GM21447 (cell line): ENCODE results near the gene KIAA0232.
A peak's percentile ranks its signal among the peaks of the same experiment; 100 is the strongest.
"Not testable (repeated sequence)": the region's sequence is repeated elsewhere in the genome, so short reads cannot be mapped to it uniquely, and the experiment has no call there.

Experiments
- ATAC-seq: cut with Tn5 transposase; IDR thresholded peaks from one replicate; pipeline ENCODE4 v1.9.1; 2021; ENCODE audit not compliant: unreplicated experiment

Gene KIAA0232

DNA sequence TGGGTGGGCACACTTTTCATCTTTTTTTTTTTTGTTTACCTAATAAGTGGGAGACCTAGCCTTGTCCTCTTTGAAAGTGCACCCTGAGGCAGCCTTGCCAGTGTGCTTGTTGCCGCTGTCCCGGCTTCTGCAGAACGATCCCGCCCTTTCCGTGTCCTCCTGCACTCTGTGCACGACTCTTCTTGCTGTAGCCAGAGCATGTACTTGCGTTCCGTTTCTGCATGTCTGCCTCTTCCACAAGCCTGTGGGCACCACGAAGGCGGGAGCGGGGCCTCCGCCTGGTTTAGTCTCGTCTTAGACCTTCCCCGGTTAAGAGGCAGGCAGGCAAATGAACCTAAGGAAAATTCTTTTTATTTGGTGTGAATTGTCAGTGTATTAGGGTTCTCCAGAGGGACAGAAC is 94.5 kb downstream of the KIAA0232 start:
- no peak for ATAC-seq

DNA sequence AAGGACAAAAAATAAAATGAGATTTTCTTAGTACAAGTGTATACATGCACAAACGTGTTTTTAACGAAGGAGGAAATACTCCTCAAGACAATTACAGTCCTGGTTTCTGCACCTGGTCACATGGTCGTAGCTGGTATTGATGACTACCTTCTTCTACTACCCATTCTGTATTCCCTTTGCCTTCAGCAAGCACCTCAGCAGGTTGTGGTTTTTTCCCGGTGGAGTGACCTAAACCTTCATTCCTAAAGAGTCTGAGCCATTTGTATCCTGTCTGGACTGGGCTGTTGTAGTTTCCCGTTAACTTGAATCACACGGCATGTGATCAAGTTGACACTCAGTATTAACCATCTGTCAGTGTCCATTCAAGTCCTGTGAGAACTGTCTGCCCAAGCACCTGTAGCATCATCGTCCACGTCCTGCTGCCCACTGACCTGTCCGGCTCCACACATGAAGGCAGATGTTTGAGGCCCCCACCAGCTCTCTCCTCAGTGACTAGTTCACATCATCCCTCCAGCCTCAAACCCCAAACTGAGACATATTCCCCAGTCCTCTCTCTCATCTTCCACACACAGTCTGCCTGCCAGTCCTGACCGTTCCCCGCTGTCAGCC is 96.0 kb downstream of the KIAA0232 start:
- no peak for ATAC-seq

DNA sequence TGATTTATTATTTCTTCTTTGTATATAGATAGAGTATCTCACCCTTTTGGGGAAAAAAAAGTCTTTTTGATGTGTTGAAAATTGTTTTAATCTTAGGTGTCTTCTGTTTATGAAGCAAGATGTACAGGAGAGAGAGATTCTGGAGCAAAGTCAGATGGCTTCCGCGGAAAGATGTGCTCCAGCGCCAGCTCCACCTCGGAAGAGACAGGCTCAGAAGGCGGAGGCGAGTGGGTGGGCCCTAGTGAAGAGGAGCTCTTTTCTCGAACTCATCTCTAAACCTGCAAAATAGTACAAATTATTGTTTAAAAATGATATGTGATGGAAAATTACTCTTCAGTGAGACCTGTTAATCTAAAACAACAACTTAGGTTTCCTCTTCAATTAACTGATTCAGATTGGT is 98.2 kb downstream of the KIAA0232 start:
- no peak for ATAC-seq

DNA sequence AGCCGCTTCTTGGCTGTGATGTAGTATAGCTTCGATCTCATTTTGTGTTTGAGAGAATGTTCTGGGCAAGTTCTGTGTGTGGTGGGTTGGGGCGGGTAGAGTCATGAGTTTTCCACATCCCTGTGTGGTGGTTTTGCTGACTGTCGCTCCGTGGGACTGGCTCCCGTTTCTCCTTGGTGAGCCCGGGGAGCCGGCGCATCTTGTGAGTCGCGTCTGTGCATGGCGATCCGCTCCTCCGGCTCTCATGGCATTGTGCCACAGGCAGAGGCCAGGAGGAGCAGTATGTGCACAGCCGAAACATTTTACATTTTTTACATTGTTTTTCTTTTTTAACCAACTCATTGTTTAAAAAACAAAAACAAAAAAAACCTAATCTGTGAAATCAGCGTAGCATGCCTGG is 99.4 kb downstream of the KIAA0232 start:
- no peak for ATAC-seq

GRCh38 chr4:6884341-6884870 is 101.9 kb downstream of the KIAA0232 start:
- ATAC-seq, result no peak

- ATAC-seq, result peak; percentile 77
These were observed 103.5 kb downstream of the KIAA0232 start for GRCh38 chr4:6885953-6886557.

GRCh38 chr4:6886886-6887285 is 104.4 kb downstream of the KIAA0232 start:
- ATAC-seq, result no peak

DNA sequence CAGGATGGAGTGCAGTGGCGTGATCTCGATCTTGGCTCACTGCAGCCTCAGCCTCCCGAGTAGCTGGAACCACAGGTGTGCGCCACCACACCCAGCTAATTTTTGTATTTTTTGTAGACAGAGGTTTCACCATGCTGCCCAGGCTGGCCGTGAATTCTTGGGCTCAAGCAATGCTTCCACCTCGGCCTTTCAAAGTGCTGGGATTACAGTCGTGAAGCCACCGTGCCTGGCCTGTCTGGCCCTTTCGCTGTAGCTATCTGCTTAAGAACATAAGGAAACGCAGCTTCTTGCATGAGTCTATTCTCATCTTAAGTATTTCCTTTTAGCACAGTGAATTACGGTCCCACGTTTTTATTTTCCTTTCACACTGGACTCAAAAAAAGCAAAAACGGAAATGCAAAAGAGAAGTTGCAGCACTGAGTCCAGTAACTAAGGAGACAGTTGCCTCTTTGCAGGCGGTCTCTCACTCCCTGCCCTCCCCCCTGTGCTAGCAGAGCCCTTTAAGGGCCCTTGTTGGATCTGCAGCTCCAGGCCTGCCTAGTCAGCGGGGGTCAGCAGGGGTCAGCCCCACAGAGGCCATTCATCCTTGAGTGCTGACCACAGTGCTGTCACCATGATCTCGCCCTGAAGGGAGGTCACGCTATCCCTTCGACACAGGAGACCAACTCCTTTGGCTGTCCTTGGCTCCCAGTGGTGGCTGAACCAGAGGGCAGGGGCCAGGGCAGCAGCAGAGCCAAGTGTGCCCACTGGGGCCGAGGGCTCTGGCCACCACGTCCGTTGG is 105.3 kb downstream of the KIAA0232 start:
- no peak for ATAC-seq

DNA sequence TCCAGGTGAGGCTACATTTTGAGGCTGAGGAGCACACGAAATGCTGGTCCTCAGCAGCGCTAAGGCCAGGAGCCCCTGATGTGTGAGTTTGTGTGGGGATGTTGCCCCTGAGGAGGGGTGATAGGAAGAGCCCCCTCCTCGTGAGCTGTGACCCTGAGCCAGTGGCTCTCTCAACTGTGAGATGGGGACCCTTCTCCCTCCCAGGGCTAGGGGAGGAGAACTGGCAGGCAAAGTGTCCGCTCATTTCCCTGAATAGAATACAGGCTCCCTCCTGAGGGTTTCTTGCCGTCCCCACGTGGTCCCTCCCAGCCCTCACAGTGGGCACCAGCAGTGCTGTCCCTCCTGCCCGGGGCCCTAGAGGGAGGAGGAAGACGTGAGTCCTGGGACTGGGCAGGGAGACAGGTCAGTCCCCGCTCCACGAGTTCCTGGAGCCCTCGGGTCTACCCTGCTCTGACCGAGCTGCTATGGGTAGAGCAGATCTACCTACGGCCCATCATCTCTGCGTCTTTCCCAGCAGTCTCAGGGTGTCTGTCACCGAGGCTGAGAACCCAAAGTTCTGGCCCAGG is 106.1 kb downstream of the KIAA0232 start:
- no peak for ATAC-seq

GRCh38 chr4:6889101-6889735 is 106.7 kb downstream of the KIAA0232 start:
- ATAC-seq, result no peak

DNA sequence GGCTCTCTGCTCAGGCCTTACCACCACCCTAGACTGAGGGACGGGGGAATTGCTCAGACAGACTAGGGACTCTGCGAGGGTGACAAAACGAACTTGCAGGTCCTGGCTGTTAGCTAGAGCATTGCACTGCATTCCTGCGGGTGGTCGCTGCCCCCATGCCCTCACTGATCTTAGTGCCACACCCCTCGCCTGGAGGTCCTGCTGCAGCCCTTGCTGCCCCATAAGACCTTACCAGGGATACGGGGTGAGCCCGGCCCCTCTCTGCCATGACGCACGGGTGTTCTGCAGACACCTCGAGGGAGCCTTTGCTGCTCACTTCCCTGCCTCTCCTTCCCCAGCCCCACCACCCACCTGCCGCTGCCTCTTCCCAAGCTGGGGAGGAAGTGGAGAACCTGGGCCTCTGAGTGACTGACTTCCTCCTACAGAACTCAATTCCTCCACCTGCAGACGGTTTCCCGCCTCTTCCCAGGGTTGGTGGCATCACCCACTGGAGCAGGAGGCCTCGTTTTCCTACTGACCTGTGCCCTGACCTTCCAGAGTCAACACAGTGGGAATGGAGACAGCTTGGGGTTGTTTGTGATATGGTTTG is 107.3 kb downstream of the KIAA0232 start:
- no peak for ATAC-seq

DNA sequence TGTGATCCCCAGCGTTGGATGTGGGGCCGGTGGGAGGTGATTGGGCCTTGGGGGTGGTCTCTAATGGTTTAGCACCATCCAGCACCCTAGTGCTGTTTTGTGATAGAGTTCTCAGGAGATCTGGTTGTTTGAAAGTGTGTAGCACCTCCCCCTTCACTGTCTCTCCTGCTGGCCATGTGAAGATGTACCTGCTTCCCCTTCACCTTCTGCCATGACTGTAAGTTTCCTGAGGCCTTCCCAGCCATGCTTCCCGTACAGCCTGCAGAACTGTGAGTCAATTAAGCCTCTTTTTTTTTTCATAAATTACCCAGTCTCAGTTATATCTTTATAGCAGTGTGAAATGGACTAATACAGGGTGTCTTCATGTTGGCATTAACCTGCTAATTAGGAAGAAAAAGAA is 107.8 kb downstream of the KIAA0232 start:
- ATAC-seq, result no peak

DNA sequence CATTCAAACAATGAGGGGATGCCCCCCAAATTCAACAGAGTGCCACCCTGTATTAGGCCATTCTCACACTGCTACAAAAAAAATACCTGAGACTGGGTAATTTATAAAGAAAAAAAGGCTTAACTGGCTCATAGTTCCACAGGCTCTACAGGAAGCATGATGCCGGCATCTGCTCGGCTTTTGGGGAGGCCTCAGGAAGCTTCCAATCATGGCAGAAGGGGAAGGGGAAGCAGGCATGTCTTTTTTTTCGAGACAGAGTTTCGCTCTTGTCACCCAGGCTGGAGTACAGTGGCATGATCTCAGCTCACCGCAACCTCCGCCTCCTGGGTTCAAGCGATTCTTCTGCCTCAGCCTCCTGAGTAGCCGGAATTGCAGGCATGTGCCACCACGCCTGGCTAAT is 108.4 kb downstream of the KIAA0232 start:
- ATAC-seq, result not testable (repeated sequence)

DNA sequence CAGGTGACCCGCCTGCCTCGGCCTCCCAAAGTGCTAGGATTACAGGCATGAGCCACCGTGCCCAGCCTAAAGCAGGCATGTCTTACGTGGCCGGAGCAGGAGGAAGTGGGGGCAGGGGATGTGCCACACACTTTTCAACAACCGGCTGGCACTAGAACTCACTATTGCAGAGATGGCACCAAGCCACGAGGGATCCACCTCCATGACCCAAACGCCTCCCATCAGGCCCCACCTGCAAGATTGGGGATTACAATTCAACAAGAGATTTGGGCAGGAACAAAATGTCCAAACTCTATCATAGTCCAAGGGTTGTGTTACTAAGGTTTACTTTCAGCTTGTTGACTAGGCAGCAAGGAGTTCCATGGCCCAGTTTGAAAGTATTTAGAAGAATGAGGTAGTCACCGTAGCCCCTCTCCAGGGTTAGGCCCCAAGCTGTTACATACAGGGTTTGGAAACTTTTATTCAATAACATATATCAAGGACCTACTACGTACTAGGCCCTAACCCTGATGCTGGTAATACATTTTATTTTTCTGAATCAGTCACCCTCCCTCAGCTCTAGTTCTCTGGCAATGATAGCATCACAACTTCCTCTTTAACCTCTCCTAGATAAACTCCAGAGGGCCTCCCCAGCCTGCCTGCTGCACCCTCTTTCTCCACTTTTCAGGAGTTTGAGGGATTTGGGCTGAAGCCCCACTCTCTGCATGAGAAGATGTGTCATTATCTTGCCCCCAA is 109.1 kb downstream of the KIAA0232 start:
- peak; percentile 21 for ATAC-seq

- ATAC-seq, result peak; percentile 83
These were observed 109.8 kb downstream of the KIAA0232 start for GRCh38 chr4:6892190-6892908.

DNA sequence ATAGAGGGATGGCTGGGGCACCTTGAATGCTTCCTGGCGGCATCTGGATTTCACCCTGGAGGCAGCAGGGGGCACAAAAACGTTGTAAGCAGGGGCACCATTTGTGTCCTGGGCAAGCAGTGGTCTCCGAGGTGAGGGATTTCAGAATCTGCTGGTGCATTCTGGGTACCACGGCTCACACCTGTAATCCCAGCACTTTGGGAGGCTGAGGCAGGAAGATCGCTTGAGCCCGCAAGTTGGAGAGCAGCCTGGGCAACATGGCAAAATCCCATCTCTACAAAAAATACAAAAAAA is 110.3 kb downstream of the KIAA0232 start:
- ATAC-seq, result no peak

- ATAC-seq, result no peak
These were observed 111.0 kb downstream of the KIAA0232 start for GRCh38 chr4:6893449-6894085.

- ATAC-seq, result no peak
These were observed 111.6 kb downstream of the KIAA0232 start for GRCh38 chr4:6894086-6894478.
